HG03442 (cell line): ENCODE results near the gene LRRC23.
"Not testable (repeated sequence)": the region's sequence is repeated elsewhere in the genome, so short reads cannot be mapped to it uniquely, and the experiment has no call there.

Source experiments
- ATAC-seq: cut with Tn5 transposase; IDR thresholded peaks from one replicate; pipeline ENCODE4 v1.9.1; 2021; ENCODE audit warnings: mild to moderate bottlenecking, moderate library complexity; ENCODE audit not compliant: unreplicated experiment

Gene LRRC23

GRCh38 chr12:6899837-6900519 lies 4.6 kb upstream of the LRRC23 start:
- ATAC-seq, result no peak

GRCh38 chr12:6902448-6902847 lies 2.2 kb upstream of the LRRC23 start:
- no peak for ATAC-seq

- no peak for ATAC-seq
These were observed 900 bp upstream of the LRRC23 start for GRCh38 chr12:6903722-6904121.

- ATAC-seq, result no peak
These were observed 905 bp downstream of the LRRC23 start for GRCh38 chr12:6905414-6906040.

- not testable (repeated sequence) for ATAC-seq
These were observed 3.5 kb downstream of the LRRC23 start for GRCh38 chr12:6908141-6908540.

- no peak for ATAC-seq
These were observed 5.0 kb downstream of the LRRC23 start for GRCh38 chr12:6909421-6910145.

GRCh38 chr12:6912164-6912935 lies 7.7 kb downstream of the LRRC23 start:
- ATAC-seq, result no peak

GRCh38 chr12:6914246-6914946 lies 9.8 kb downstream of the LRRC23 start, which contains the start of gene ENO2:
ENO2 (plus strand) TSS chr12:6914580; CDS start chr12:6915833, 1,253 bp downstream.
- ATAC-seq, result peak; percentile 57

GRCh38 chr12:6914947-6915788 lies 10.5 kb downstream of the LRRC23 start:
- ATAC-seq, result no peak

GRCh38 chr12:6915789-6916285 lies 11.2 kb downstream of the LRRC23 start:
- no peak for ATAC-seq

- ATAC-seq, result no peak
These were observed 12.0 kb downstream of the LRRC23 start for GRCh38 chr12:6916426-6917200.

- ATAC-seq, result no peak
These were observed 13.0 kb downstream of the LRRC23 start for GRCh38 chr12:6917491-6918231.

- no peak for ATAC-seq
These were observed 15.0 kb downstream of the LRRC23 start for GRCh38 chr12:6919588-6919987.

GRCh38 chr12:6921539-6921938 lies 16.9 kb downstream of the LRRC23 start:
- no peak for ATAC-seq

GRCh38 chr12:6921996-6922946 lies 17.6 kb downstream of the LRRC23 start:
- no peak for ATAC-seq

- ATAC-seq, result no peak
These were observed 18.5 kb downstream of the LRRC23 start for GRCh38 chr12:6923003-6923732.
